HepG2 (cell line): ENCODE data around the gene ZNF429. TPM values are rescaled to one million over a fixed set of nuclear protein-coding genes. Genes with fewer than 3 reads are reported as not detected.

Experiments used
- ATF6 ChIP-seq: sonication (generic); formaldehyde crosslinking; conservative IDR thresholded peaks from 2 replicates; pipeline ENCODE4 v1.4.0; 2020; ENCODE audit warnings: missing genetic modification reagents
- GTF3A ChIP-seq: sonication (generic); formaldehyde crosslinking; conservative IDR thresholded peaks from 2 replicates; pipeline ENCODE4 v1.4.0; 2020; ENCODE audit warnings: mild to moderate bottlenecking, missing genetic modification reagents
- KMT2B ChIP-seq: IDR thresholded peaks from 2 replicates; pipeline ENCODE4 v1.6.1; 2016; ENCODE audit warnings: missing genetic modification reagents, missing compliant biosample characterization
- MED13 ChIP-seq: sonication (generic); formaldehyde crosslinking; IDR thresholded peaks from 2 replicates; pipeline ENCODE4 v1.5.0; 2020; ENCODE audit warnings: missing genetic modification reagents
- NFYC ChIP-seq: IDR thresholded peaks from 2 replicates; pipeline ENCODE4 v1.6.1; 2016; ENCODE audit warnings: missing genetic modification reagents, missing compliant biosample characterization
- SMAD1 ChIP-seq: sonication (generic); formaldehyde crosslinking; IDR thresholded peaks from 2 replicates; pipeline ENCODE4 v1.4.0; 2020; ENCODE audit warnings: missing genetic modification reagents, low read depth, mild to moderate bottlenecking, borderline replicate concordance
- ZNF205 ChIP-seq: IDR thresholded peaks from 2 replicates; pipeline ENCODE4 v1.6.1; 2018; ENCODE audit warnings: missing biosample characterization, missing genetic modification reagents
- ZNF318 ChIP-seq: sonication (generic); formaldehyde crosslinking; IDR thresholded peaks from 2 replicates; pipeline ENCODE4 v1.4.0; 2020; ENCODE audit warnings: mild to moderate bottlenecking, missing genetic modification reagents
- ZNF331 ChIP-seq: sonication (generic); formaldehyde crosslinking; IDR thresholded peaks from 2 replicates; pipeline ENCODE4 v1.4.0; 2020; ENCODE audit warnings: missing genetic modification reagents
- ZNF383 ChIP-seq: sonication (generic); formaldehyde crosslinking; IDR thresholded peaks from 2 replicates; pipeline ENCODE4 v1.4.0; 2020; ENCODE audit warnings: missing genetic modification reagents, mild to moderate bottlenecking, borderline replicate concordance
- polyA plus RNA-seq, 8 experiments: library from polyadenylated mRNA; depleted of rRNA in 3 of 8; stranded (reverse) in 7 of 8; unstranded in 1 of 8; fragments of >200 nt; fragmentation: Illumina TruSeq in 4 of 8; extraction: Trizol in 4 of 8; gene quantifications; 2 replicates each; pipeline versions ENCODE4 v1.2.1 to v1.2.3, GENCODE V29; 2011 to 2016; ENCODE audit warnings: low read depth in 4 of 8, missing spikeins in 1 of 8, mixed read lengths in 1 of 8; ENCODE audit not compliant: insufficient read depth in 1 of 8
- total RNA-seq, 5 experiments: library from RNA; depleted of rRNA; stranded (reverse); fragments of >200 nt; fragmentation: Illumina TruSeq; extraction: Trizol; gene quantifications; 2 replicates each; pipeline ENCODE4 v1.2.3, GENCODE V29; 2016; ENCODE audit warnings: low read depth in 1 of 5
- TF ChIP-seq, protein P1 (sequence below): sonication (generic); formaldehyde crosslinking; IDR thresholded peaks from 2 replicates; pipeline ENCODE4 v1.4.0; 2020; ENCODE audit warnings: missing genetic modification reagents
- TF ChIP-seq, protein P2 (sequence below): IDR thresholded peaks from 2 replicates; pipeline ENCODE4 v1.6.1; 2016; ENCODE audit warnings: low read depth, control low read depth

Gene ZNF429
- total and polyA plus RNA-seq, 2 of the 13 experiments (the other 11 are each of a cell fraction or from before 2014, with no cell fraction given): 3.3 to 3.4 TPM

DNA sequence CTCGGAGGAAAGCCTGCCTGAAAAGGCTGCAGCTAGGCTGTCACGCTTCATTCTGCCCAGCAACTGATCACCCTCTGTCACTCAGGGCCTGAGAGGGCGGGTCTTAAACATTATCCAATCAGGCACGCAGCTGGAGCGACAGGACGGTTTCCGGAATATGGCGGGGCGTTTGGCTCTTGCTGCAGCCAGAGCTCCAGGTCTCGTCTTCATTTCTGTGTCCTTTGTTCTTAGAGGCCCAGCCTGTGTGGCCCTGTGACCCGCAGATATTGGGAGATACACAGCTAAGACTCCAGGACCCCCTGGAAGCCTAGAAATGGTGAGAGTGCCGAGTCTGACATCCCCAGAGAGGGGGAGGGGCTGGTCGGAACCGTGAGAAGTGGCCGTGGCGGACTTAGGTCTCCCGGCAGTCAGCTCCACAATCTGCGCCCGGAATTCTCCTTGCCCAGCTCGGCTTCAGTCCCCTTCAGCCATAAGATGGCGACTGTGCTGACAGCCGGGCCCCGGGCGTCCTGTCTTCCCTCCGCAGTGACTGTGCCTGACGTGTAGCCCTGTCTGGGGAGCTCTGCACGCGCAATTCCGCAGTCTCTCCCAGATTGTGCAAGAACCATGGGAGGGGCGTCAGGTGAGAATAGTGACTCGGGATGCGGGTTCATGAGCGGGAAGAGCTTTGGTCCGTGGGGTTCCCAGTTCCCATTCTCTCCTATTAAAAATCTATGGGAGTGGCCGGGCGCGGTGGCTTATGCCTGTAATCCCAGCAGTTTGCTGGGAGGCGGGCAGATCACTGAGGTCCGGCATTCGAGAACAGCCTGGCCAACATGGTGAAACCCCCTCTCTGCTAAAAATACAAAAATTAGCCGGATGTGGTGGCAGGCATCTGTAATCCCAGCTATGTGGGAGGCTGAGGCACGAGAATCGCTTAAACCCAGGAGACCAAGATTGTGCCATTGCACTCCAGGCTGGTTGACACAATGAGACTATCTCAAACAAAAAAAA is at the start of gene ZNF429 (continued):
- TF ChIP-seq ZNF318 (CRISPR knock-in tag) (no peak), MED13 (CRISPR knock-in tag) (no peak), ZNF331 (CRISPR knock-in tag) (no peak), GTF3A (CRISPR knock-in tag) (no peak), ZNF205 (CRISPR knock-in tag) (no peak), ZNF383 (CRISPR knock-in tag) (no peak), KMT2B (no peak), NFYC (peak; percentile 76), ATF6 (CRISPR knock-in tag) (no peak), SMAD1 (CRISPR knock-in tag) (no peak)
- TF ChIP-seq, protein P1, sequence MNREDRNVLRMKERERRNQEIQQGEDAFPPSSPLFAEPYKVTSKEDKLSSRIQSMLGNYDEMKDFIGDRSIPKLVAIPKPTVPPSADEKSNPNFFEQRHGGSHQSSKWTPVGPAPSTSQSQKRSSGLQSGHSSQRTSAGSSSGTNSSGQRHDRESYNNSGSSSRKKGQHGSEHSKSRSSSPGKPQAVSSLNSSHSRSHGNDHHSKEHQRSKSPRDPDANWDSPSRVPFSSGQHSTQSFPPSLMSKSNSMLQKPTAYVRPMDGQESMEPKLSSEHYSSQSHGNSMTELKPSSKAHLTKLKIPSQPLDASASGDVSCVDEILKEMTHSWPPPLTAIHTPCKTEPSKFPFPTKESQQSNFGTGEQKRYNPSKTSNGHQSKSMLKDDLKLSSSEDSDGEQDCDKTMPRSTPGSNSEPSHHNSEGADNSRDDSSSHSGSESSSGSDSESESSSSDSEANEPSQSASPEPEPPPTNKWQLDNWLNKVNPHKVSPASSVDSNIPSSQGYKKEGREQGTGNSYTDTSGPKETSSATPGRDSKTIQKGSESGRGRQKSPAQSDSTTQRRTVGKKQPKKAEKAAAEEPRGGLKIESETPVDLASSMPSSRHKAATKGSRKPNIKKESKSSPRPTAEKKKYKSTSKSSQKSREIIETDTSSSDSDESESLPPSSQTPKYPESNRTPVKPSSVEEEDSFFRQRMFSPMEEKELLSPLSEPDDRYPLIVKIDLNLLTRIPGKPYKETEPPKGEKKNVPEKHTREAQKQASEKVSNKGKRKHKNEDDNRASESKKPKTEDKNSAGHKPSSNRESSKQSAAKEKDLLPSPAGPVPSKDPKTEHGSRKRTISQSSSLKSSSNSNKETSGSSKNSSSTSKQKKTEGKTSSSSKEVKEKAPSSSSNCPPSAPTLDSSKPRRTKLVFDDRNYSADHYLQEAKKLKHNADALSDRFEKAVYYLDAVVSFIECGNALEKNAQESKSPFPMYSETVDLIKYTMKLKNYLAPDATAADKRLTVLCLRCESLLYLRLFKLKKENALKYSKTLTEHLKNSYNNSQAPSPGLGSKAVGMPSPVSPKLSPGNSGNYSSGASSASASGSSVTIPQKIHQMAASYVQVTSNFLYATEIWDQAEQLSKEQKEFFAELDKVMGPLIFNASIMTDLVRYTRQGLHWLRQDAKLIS (CRISPR knock-in tag): no peak
- TF ChIP-seq, protein P2, sequence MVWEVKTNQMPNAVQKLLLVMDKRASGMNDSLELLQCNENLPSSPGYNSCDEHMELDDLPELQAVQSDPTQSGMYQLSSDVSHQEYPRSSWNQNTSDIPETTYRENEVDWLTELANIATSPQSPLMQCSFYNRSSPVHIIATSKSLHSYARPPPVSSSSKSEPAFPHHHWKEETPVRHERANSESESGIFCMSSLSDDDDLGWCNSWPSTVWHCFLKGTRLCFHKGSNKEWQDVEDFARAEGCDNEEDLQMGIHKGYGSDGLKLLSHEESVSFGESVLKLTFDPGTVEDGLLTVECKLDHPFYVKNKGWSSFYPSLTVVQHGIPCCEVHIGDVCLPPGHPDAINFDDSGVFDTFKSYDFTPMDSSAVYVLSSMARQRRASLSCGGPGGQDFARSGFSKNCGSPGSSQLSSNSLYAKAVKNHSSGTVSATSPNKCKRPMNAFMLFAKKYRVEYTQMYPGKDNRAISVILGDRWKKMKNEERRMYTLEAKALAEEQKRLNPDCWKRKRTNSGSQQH (CRISPR knock-in tag): no peak
